ENCODE measurements around the gene PXMP2. TPM values are rescaled to one million over a fixed set of nuclear protein-coding genes. Genes with fewer than 3 reads are reported as not detected.

The PXMP2 gene
- total and polyA plus RNA-seq, 2 of the 8 experiments (the other 6 are each of a cell fraction or from before 2014, with no cell fraction given), result 13.8 to 15.1 TPM

- Histone ChIP-seq H3K9me3 (ENCODE audit: insufficient read depth in 2 of 2, low read depth in 1 of 2, low read length in 1 of 2) (peaks cover 0 to 8% of the 10 kb centered on the region in 2 experiments; a peak in 1 of 4 replicates), H3K27ac (ENCODE audit: low read depth, low read length) (no peak overlapping the region), H4K20me1 (replicated peaks in 1 of 2; ENCODE audit: control insufficient read depth in 1 of 2, insufficient read depth in 2 of 2, low read length in 2 of 2) (peaks cover 6 to 12% of the 10 kb centered on the region in 2 experiments), H3K56ac (replicated peaks; ENCODE audit: insufficient read length, low read depth, low read length) (no peak overlapping the region), H3K23ac (ENCODE audit: insufficient read length) (no peak overlapping the region), H3K4me2 (ENCODE audit: insufficient read depth in 1 of 2, low read depth in 2 of 2, low read length in 2 of 2) (no peak overlapping the region), H3K9ac (replicated peaks in 1 of 4; ENCODE audit: extremely low read depth in 1 of 4, low read depth in 3 of 4, low read length in 3 of 4) (no peak overlapping the region), H4K5ac (ENCODE audit: insufficient read length, low read depth, low read length) (no peak overlapping the region), H3K79me2 (ENCODE audit: control insufficient read depth in 1 of 2, insufficient read depth in 2 of 2, low read length in 2 of 2) (no peaks in the 10 kb centered on the region), H3K18ac (ENCODE audit: extremely low read depth, low read length) (no peak overlapping the region), H3K4me1 (replicated peaks in 1 of 4; ENCODE audit: control insufficient read depth in 3 of 4, insufficient read depth in 4 of 4, low read length in 3 of 4) (no peaks in the 10 kb centered on the region; a peak in 1 of 7 replicates), H2BK20ac (ENCODE audit: low read length) (no peak overlapping the region), H3K27me3 (replicated peaks in 1 of 4; ENCODE audit: control insufficient read depth in 3 of 4, extremely low read depth in 1 of 4, insufficient read depth in 3 of 4, low read length in 3 of 4) (no peaks in the 10 kb centered on the region), H3K23me2 (ENCODE audit: low read depth, low read length) (no peaks in the 10 kb centered on the region), H4K91ac (replicated peaks; ENCODE audit: insufficient read length, low read length) (no peak overlapping the region), H2BK15ac (ENCODE audit: low read length) (no peak overlapping the region), H3K36me3 (ENCODE audit: control insufficient read depth in 2 of 4, insufficient read depth in 4 of 4, low read length in 3 of 4) (peaks cover 41 to 84% (median 74%) of the 10 kb centered on the region in 4 experiments), H3K79me1 (ENCODE audit: low read depth, low read length) (no peaks in the 10 kb centered on the region), H4K8ac (ENCODE audit: extremely low read depth, insufficient read depth, low read length) (no peak overlapping the region), H3K14ac (ENCODE audit: insufficient read length) (no peak overlapping the region), H2AK5ac (ENCODE audit: low read depth, low read length) (no peak overlapping the region), H2BK5ac (ENCODE audit: low read depth, low read length) (no peak overlapping the region), H3K4me3 (ENCODE audit: extremely low read depth in 1 of 4, insufficient read depth in 2 of 4, low read depth in 3 of 4, low read length in 4 of 4) (no peak overlapping the region), H3K4ac (replicated peaks; ENCODE audit: insufficient read length, low read depth, low read length) (no peak overlapping the region), H2AFZ (ENCODE audit: low read length) (no peak overlapping the region), H2BK12ac (ENCODE audit: low read depth, low read length) (no peak overlapping the region), H2BK120ac (replicated peaks; ENCODE audit: low read depth, low read length) (no peak overlapping the region)
- ChIA-PET CTCF (ENCODE audit: partially characterized antibody) (no interaction called here), POLR2A (ENCODE audit: partially characterized antibody) (interaction anchor here (1.3 to 1.5 kb wide), 2 partner anchors 11 to 34 kb away, joined by 3 read pairs; no protein-coding TSS in a partner anchor)
- 84% methylated on average over 10 of the region's 10 CpGs; no CpG with 5 or more reads in 1 of the 2 experiments for WGBS, 2 experiments (ENCODE audit: extremely low coverage in 1 of 2, insufficient coverage in 1 of 2, insufficient read length in 1 of 2, insufficient replicate concordance in 2 of 2, low coverage in 1 of 2, low lambda C conversion rate in 2 of 2, missing lambda C conversion rate in 1 of 2)
- FAIRE-seq, result no peak
- DNase-seq (ENCODE audit: low read depth in 1 of 2, low spot score in 2 of 2), result no peak
- no peak for TF ChIP-seq CTCF (IDR thresholded peaks at IDR 0.05; ENCODE audit: control extremely low read depth in 1 of 3, insufficient read depth in 1 of 3, low read depth in 1 of 3, low read length in 3 of 3)
- TF ChIP-seq CBX5 (IDR thresholded peaks at IDR 0.05; ENCODE audit: low read depth, low read length), result no peak
- TF ChIP-seq BRCA1 (IDR thresholded peaks at IDR 0.05; ENCODE audit: low read depth, low read length), result no peak
- TF ChIP-seq EP300 (IDR thresholded peaks at IDR 0.05; ENCODE audit: borderline replicate concordance in 1 of 2, low read depth in 2 of 2, low read length in 2 of 2), result no peak
- TF ChIP-seq EZH2 (IDR thresholded peaks at IDR 0.05; ENCODE audit: low read depth, low read length, severe bottlenecking), result no peak
- no peak for TF ChIP-seq USF2 (IDR thresholded peaks at IDR 0.05; ENCODE audit: low read length)
- TF ChIP-seq EGR1 (IDR thresholded peaks at IDR 0.05; ENCODE audit: borderline replicate concordance, low read depth, low read length), result no peak
- TF ChIP-seq CHD1 (IDR thresholded peaks at IDR 0.05; ENCODE audit: low read depth, low read length), result no peak
- TF ChIP-seq GABPA (IDR thresholded peaks at IDR 0.05; ENCODE audit: borderline replicate concordance, insufficient read depth, low read length), result no peak
- TF ChIP-seq NANOG (IDR thresholded peaks at IDR 0.05; ENCODE audit: insufficient read depth, low read depth, low read length, poor library complexity, severe bottlenecking), result no peak
These were observed 46.8 kb downstream of the PXMP2 start for GRCh38 chr12:132734206-132734605.
